ENCODE measurements around the gene BRD9.
"Not testable (repeated sequence)": the region's sequence is repeated elsewhere in the genome, so short reads cannot be mapped to it uniquely, and the experiment has no call there.

The BRD9 gene

GRCh38 chr5:922436-923280 lies 30.1 kb upstream of the BRD9 start:
- DNase-seq: no peak

GRCh38 chr5:921456-922435 lies 29.1 kb upstream of the BRD9 start:
- DNase-seq: no peak

GRCh38 chr5:920321-920720 lies 27.7 kb upstream of the BRD9 start:
- DNase-seq: no peak

GRCh38 chr5:919356-920000 lies 26.9 kb upstream of the BRD9 start:
- DNase-seq: no peak

- not testable (repeated sequence) for DNase-seq
Measured at GRCh38 chr5:918717-919116, 26.1 kb upstream of the BRD9 start.

- no peak for DNase-seq
Measured at GRCh38 chr5:916441-917293, 24.1 kb upstream of the BRD9 start.

- DNase-seq: no peak
Measured at GRCh38 chr5:915946-916345, 23.3 kb upstream of the BRD9 start.

- not testable (repeated sequence) for DNase-seq
Measured at GRCh38 chr5:915346-915745, 22.7 kb upstream of the BRD9 start.

GRCh38 chr5:914612-915011 lies 22.0 kb upstream of the BRD9 start:
- DNase-seq: no peak

GRCh38 chr5:914174-914573 lies 21.6 kb upstream of the BRD9 start:
- no peak for DNase-seq

- peak; percentile 74 for DNase-seq
Measured at GRCh38 chr5:912280-913091, 19.9 kb upstream of the BRD9 start.

GRCh38 chr5:911601-912000 lies 19.0 kb upstream of the BRD9 start:
- no peak for DNase-seq

GRCh38 chr5:910769-911160 lies 18.2 kb upstream of the BRD9 start:
- no peak for DNase-seq

GRCh38 chr5:909994-910768 lies 17.6 kb upstream of the BRD9 start:
- no peak for DNase-seq

GRCh38 chr5:909086-909485 lies 16.5 kb upstream of the BRD9 start:
- no peak for DNase-seq

- DNase-seq: no peak
Measured at GRCh38 chr5:908172-908571, 15.6 kb upstream of the BRD9 start.

- DNase-seq: no peak
Measured at GRCh38 chr5:907366-907910, 14.8 kb upstream of the BRD9 start.

- DNase-seq: no peak
Measured at GRCh38 chr5:905139-905642, 12.6 kb upstream of the BRD9 start.

- DNase-seq: no peak
Measured at GRCh38 chr5:903756-904096, 11.1 kb upstream of the BRD9 start.
